Stimulated activated CD8-positive, alpha-beta memory T cell treated with anti-CD3 and anti-CD28 coated beads, Interleukin-4, amount 100 ng/mL, for 4 hours (primary cell): ENCODE results near the gene EVL.
"Not testable (repeated sequence)": the region's sequence is repeated elsewhere in the genome, so short reads cannot be mapped to it uniquely, and the experiment has no call there.

Experiments used
- DNase-seq, 2 donors: peaks; one replicate each; pipeline ENCODE4 v3.0.0-alpha.2; 2020; ENCODE audit warnings: low read depth in 2 of 2, low spot score in 1 of 2

EVL gene

DNA sequence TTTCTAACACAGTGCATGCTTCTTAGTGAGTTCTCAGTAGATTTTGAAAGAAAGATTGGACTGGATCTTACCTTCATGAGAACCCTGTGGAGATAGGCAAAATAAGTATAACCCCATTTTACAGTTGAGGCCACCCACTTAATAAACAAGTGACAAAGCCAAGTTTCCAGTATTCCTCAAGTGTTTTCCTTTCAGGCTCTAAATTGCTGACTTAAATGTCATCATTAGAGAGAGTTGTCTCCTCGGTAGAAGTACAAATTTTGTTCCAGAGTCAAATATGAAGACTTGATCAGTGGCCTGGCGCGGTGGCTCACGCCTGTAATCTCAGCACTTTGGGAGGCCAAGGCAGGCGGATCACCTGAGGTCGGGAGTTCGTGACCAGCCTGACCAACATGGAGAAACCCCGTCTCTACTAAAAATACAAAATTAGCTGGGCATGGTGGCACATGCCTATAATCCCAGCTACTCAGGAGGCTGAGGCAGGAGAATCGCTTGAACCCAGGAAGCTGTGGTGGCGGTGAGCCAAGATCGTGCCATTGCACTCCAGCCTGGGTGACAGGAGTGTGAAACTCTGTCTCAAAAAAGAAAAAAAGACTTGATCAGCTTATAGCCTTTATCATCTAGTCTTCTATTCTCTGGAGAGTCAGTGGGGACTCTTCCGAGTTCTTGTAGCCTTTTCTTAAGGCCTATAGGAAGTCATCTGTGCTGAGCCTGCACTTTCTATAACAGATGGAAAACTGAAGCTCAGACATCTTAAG lies 708 bp upstream of the EVL start:
- DNase-seq = not testable (repeated sequence)

DNA sequence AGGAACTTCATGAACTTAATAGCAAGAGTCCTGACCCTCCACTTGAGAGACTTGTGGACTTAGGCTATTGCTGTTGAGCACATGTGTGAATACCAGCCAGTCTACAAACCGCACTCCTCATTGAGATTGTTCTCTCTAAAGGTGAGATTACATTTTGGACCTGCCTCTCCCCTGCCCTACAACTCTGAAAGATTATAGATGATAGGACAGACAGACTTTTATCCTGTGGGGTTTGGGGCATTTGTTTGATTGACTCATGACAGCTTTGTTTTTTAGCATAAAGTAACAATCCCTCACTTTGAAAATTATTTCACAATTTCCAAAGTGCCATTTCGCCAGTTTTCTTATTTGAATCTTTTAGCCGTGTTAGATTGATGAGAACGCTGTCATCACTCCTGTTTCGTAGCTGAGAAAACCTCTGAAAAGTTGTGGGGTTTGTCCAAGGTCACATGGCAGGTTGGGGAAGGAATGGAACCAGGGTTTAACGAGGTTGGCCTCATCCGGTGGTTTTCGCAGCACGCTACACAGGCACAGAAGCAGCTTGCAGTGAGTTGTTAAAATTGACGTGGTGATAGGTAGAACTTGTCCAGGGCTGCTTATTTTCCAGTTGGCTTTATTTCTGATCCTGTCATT lies 836 bp downstream of the EVL start:
- DNase-seq = peak in 1 of 2 donors; percentile 70

DNA sequence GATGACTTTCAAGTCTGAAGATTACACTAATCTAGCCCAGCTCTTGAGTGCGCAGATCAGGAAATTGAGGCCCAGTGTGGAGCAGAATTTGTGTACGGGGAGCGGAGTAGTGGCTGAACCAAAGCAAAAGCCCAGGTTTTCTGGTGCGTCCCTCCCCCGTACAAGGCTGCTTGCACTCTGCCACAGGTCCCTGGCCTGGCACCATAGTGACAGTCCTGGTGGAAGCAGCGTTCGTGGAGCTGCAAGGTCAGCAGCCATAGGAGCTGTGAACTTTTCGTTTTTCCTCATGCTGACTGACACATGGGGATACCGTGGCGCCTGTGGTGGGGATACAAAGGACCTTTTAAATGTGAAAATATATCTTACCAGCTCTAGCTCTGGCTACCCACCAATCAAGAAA lies 1.7 kb downstream of the EVL start:
- DNase-seq = no peak

DNA sequence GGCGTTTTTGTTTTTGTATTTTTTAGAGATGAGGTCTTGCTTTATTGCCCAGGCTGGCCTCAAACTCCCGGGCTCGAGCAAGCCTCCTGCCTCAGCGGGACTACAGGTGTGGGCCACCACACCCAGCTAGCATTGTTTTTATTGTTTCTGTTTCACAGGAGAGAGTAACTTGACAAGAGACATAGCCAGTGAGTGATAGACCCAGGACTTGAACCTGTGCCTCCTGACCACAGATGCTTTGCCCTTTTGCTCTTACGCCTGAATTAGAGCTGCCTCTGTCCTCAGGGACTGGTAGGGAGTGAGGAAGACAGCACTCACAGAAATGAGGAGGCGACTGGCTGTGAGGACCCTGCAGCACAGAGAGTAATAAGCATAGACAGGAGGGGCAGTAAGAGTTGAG lies 2.3 kb downstream of the EVL start:
- no peak for DNase-seq

DNA sequence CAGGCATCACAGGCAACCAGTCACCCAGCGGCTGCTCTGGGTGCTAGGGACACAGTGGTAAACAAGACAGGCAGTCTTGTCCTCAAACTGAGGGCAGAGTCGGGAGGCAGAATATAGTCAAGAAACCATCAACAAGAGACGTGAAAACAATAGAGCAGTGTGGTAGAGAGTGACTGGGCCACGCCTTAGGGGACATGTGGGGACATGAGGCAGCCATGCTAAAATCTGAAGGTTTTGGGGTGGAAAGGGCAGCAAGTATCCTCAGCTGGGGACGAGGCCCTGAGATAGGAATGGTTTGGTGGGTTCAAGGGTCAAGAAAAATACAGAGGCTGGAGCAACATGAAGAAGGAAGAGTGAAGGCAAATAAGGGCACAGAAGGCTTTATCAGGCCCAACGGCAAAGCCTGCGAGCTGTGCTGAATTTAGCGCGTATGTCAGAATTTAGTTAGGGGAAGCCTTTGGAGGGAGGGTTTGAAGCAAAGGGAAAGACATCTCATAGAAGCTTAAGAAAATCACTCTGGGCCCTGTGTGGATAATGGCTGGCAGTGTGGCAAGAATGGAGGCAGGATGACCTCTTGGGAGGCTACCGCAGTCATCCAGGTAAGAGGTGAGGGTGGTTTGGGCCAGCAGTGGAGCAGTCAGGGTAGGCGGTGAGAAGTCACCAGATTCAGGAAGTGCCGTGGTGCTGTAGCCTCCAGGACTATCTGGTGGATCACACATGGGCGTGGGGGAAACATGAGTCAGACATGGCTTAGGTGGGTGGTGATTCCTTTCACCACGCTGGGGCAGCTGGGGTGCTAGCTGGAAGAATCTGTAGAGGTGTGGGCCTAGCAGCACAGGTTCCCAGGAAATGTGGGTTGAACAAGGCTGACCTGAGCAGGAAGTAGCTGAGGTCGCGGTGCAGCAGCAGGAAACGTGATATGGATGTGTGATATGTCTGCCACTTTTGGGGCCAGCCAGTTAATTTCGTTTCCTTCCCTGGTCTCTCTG lies 3.0 kb downstream of the EVL start:
- peak; percentile 82 to 88 for DNase-seq

DNA sequence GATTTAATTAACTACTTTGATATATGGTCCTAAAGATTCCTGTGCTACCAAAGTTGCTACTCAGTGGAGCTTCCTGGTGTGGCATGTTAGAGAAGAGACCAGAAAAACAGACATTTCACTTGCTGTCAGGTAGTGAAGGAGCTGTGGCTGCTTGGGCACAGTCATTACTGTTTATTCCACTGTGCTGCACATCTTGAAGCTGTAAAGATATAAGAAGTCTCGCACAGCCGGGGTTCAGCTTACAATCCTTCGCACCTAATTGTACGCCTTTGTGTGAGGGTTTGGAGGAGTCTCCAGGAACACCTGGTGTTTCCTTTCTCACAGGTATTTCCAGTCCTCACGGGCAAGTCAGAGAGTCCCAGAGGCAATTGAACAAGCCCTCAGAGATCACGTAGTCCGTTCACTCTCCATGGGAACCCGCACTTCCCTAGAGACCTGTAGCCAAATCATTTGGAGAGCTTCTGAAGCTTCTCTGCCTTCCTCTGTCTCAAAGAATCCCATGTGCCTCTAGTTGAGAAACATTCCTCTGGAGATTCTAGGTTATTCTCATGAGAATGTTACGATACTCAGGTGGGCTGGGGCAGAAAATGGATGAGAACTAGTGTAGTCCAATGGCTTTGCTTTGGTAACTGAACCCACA lies 4.1 kb downstream of the EVL start:
- no peak for DNase-seq

DNA sequence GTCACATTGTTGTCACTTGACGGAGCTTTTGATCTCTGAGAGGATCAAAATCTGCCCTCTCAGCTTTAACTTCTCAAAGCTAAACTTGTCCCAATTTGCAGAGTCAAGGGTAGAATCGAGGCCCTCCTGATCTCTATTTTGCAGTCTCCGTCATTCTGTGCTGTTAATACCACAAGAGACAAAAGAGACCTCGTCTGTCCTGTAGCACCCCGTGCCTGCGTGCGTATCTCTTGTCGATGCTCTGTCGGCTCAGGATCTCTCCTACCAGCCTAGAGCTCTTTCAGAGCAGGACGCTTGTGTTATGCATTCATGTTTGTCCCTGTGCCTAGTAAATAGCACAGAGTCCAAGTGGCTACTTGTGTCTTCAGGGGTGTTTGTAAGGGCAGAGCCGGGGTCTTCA lies 5.1 kb downstream of the EVL start:
- DNase-seq = no peak

DNA sequence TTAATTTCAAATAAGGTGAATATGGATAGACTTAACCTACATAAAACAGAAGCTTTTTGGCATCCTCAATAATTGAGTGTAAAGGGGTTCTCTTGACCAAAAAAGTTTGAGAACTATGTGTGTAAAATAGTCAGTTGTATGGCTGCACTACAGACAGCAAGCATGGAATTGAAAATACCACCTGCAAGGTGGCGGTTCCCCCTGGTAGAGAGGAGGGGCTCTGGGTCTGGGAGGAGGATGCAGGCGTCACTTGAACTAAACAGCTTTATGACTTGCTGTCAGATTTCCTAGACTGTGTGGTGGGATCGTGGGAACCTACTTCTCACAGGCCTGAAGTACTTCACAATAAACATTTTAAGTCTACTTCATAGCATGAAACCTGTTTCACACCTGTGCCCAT lies 6.3 kb downstream of the EVL start:
- DNase-seq = no peak

DNA sequence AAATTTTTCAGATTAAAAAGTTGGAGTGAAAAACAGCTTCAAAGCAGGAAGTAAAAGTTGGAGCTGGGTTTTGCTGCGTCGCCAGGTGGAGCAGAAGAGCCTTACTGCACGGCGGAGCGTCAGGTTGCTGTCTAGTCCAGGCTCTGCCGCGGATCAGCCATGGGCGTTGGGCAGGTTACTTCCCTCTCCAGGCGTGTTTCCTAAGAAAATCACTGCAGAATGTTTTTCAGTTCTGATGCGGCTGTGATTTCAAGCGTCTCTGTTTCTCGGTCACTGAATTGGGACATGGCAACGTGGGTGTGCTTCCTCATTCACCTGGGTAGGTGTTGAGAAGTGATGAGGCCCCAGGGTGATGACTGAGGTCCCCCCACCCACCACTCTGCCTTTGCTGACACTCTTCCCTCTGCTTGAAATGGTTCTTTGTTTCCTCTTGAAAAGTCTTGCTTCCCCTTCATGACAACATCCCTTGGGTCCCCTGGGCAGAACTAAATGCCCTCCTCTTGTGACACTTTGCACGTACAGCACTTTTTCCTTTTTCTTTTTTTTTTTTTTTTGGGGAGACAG lies 7.6 kb downstream of the EVL start:
- no peak for DNase-seq

DNA sequence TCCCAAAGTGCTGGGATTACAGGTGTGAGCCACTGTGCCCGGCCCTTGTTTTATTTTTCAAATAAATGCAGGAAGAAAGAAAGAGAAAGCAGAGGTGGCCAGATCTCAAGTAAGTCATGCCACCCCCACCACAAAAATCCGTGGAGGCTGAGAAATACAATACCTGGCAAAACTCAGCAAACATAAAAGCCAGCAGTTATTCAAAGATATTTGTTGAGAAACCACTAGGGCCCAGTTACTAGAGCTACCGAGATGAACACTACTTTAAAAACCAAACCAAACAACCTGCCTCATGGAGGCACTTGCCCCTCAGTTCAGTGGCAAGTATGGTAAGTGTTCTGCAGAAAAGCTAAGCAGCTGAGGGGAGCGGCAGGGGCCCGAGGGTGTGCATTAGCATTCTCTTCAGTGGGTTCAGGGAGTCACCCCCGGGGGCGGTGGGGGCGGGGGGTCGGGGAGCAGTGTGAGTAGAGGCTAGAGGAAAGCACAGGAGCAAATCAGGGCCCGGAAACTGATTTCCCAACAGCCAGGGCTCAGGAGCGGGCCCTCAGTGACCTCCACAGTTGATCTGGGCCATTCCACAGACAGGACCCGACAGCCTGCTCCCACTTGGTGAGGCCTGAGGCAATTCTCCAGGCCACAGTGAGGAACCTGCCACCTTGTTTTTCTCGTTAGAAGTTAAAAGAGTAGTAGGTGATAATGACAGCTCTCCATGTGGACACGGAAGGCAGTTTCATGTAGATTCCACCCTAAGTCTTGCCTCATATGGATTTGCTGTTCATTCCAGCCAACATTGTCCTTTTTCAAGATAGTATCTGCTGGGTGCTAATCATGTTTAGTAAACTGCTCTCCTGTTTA lies 8.6 kb downstream of the EVL start:
- no peak for DNase-seq

DNA sequence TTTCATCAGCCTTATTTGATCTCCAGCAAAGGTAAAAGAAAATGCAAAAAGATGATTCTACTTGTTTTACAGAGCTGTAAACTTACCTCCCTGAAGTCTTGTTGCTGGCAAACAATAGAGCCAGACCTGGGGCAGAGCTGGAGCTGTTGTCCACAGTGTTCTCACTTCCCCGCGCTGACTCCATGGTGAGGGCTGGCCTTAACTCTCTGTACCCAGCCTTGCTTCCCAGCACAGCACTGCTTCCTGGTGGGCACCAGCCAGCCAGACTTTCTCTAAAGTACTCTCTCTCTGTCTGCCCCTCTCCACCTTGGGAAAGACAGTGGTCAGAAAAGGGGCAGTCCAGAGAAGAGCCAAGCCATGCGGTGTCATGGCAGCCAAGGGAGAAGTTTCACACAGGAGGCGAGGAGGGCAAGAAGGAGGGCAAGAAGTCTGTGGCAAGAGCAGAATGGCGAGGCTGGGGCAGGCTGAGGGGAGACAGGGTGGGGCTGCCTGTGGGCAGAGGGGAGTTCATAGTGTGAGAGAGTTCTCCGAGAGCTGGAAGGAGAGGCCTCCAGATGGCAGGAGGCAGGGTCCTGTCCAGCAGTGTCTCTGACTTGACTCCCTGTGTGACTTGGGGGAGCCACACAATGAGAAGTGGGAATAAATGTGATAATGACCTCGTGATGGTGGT lies 9.3 kb downstream of the EVL start:
- no peak for DNase-seq

DNA sequence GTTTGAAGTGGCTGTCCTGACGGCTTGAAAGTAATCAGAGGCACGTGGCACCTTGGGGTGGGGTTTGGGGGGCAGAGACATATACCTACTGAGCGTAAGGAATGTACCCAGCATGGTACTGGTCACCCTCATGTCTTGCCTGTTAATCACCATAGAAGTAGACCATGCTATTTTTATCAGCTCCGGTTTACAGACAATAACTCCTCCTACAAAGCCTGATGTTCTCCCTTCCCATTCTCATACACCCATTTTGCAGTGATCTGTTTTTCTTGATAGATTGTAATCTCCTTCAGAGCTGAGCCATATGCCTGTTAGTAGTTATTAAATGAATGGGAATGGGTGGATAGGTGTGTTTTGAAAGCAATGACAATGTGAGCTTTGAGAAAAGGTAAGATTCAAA lies 10.5 kb downstream of the EVL start:
- DNase-seq = no peak

DNA sequence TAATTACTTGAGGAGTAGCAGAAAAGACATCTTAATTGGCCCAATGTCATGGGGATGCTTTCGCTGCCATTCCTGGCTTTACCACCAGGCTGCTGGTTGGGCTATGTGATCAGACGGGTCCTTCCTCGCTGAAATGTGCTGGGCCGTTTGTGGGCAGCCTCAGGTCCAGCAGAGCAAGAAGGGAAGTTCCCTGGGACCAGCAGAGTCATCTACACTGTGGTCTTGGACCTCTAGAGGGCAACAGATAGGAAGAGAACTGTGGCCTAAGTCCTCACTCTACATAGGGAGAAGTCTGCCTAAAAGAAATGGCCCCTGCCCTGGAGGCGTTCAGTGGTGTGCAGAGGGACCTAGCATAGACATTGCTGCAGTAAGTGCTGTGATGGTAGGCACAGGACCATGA lies 10.9 kb downstream of the EVL start:
- DNase-seq = no peak

DNA sequence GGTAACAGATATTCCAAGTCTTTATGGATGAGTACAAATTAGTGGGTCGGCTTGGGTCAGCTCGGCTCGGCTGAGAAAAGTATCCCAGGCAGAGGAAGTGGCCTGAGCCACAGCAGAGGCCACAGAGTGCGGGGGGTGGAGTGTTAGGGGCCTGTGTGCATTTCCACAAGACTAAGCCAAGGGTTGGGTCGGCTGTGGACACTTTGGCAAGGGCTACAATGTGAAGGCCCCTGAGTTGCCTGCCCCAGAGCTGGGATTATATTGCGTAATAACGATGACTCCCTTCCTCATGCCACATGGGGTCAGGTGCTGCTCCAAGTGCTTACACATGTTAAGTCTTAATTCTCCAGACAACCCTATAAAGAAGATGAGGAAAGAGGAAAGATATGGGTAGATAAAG lies 11.4 kb downstream of the EVL start:
- no peak for DNase-seq

DNA sequence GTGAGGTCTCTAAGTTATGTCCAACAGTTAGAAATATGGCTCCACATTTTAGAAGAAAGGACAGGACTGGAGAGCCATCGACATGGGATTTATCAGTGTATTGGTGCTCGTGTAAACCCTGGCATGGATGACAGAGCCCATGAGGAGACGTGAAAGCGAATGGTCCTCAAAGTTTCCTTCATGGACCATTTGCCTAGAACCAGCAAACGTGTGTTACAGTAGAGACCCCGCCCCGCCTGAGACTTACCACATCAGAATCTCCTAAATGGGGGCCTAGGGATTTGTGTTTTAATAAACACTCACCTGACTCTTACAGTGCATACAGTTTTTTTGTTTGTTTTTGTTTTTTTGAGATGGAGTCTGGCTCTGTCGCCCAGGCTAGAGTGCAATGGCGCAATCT lies 12.2 kb downstream of the EVL start:
- DNase-seq = no peak

DNA sequence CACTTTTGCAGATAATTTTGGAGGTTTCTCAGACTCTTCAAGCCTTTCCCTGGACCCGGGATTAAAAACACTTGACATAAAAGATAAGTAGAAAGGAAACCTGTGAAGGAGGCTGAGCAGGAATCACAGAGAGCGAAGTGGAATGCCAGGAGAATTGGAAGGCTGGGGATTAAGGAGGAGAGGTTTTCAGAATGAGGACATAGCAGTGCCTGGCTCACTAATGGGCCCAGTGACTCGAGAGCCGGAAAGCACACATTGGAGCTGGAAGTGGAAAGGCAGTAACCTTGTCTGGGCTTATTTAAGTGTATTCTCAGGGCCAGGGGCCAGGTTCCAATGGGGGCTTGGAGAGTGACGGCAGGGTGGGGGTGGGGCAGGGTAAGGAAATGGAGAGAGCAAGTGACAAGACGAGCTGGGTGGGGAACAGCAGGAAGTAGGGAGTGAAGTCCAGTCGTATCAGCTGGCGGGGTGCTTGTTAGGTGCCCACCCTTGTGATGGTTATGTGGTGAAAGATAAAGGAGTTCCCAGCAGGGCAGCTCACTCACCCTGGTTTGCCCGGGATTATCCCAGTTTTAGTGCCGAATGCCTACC lies 13.1 kb downstream of the EVL start:
- DNase-seq = no peak

DNA sequence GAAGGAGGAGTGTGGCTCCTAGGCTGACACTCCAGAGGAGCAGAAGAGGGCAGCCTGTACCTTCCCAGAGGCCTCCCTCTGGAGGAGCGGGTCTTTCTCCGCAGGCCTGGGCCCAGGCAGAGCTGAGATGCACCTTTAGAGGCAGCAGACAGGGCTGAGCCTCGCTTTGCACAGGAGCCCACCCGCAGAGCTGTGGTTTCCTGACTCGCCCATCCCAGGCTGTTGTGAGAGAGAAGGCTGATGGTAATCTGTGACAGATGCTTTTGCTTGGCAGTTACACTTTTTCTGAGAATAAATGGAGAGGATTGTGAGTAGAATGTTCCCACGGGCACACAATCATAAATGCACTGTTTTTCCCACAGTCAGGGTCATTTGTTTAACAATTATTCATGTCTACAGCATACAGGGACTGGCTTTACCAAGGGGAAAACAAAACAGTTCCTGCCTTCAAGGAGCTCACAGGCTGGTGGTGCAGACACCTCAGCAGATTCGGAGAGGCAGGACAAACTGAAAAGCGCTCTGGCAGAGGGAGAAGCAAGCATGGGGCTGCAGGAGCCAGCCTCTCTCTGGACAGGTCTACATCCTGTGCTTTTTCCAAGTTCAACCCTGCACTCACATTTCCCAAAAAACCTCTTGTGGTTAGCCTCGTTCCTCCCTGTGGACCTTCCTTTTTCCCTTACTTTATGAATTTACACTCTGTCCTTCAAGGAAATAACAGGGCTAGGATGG lies 13.9 kb downstream of the EVL start:
- DNase-seq = peak in 1 of 2 donors; percentile 64

DNA sequence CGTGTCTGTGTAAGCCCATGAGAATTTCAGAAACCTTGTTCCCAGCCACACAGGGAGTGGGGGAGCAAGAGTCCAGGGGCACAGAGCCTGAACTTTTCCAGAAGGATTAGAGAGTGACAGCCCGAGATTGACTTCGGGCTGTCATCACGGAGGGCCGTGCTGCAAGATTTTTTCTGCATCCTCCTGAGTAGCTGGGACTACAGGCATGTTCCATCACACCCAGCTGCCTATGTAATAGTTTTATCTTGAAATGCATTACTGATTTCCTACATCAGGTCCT lies 14.4 kb downstream of the EVL start:
- no peak for DNase-seq

DNA sequence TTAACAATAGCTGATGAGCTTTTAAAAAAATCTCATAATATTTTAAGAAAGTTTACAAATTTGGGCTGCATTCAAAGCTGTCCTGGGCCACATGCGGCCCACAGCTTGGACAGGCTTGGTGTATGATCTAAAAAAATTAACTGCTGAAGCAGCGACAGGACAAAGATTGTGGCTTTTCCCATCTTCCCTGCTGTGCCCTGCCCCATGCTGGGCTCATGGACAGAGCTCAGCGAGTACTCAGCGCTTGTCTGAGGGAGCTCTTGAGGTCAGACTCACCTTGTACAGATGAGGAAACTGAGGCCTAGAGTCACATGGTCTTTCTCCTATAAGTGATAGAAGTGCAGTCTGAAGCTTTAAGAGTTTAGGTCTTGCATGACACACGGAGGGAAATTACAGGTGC lies 15.0 kb downstream of the EVL start:
- DNase-seq = no peak
